K562 (cell line): ENCODE measurements around the gene DET1. TPM values are rescaled to one million over a fixed set of nuclear protein-coding genes. Genes with fewer than 3 reads are reported as not detected.

Experiments
- ATAC-seq: fragments of 200-7000 bp; cut with Tn5 transposase; 3 replicates; pipeline ENCODE4 v1.9.1; 2020; ENCODE audit warnings: moderate library complexity
- BruUV-seq: library from RNA; stranded (reverse); fragments of 400-500 nt; replicated peaks from 2 replicates; lab custom pipeline; 2021; lab: Mats Ljungman, UMichigan
- CTCF ChIA-PET: fragments of 300-600 bp; formaldehyde crosslinking; extraction: SDS; loops from one replicate; lab custom pipeline; 2021; ENCODE audit warnings: low intra/inter-chr PET ratio; lab: Yijun Ruan, JAX
- POLR2A ChIA-PET: fragments of 300-600, 350-650 bp; sonication (Branson Sonifier 250); formaldehyde crosslinking; extraction: SDS; loops from one replicate; lab custom pipeline; 2021; ENCODE audit warnings: antibody characterized with exemption, inconsistent platforms; lab: Yijun Ruan, JAX
- DNase-seq, 4 experiments: peaks; one replicate each; pipeline versions ENCODE4 v3.0.0 to v3.0.0-alpha.2; 2011 to 2018; ENCODE audit warnings: low spot score in 3 of 4, mixed read lengths in 3 of 4; ENCODE audit errors: extremely low read depth in 1 of 4
- FAIRE-seq: peaks from 2 replicates; lab custom pipeline; 2011; peaks lifted over from hg19 to GRCh38; lab: Jason Lieb, UNC
- H2AFZ ChIP-seq: 2 replicates; pipeline ENCODE4 v1.6.0; 2011; ENCODE audit warnings: low read depth, low read length, control low read depth, inconsistent platforms
- H3K27ac ChIP-seq: fragments of 200-600 bp; 3 replicates; pipeline ENCODE4 v1.8.0; 2011; ENCODE audit warnings: low read depth, mild to moderate bottlenecking, control low read depth, inconsistent platforms, low read length, moderate library complexity, mixed read lengths; ENCODE audit errors: extremely low read depth
- H3K27me3 ChIP-seq, 2 experiments: fragments of 300-600 bp in 1 of 2; 2 replicates in 1 of 2; 3 replicates in 1 of 2; pipeline versions ENCODE4 v1.6.0 to v1.8.0; 2011; ENCODE audit warnings: inconsistent platforms in 2 of 2, low read length in 2 of 2, mild to moderate bottlenecking in 1 of 2, mixed read lengths in 1 of 2, moderate library complexity in 1 of 2; ENCODE audit not compliant: control insufficient read depth in 2 of 2, insufficient read depth in 2 of 2
- H3K36me3 ChIP-seq: fragments of 300-600 bp; 3 replicates; pipeline ENCODE4 v1.8.0; 2011; ENCODE audit warnings: mild to moderate bottlenecking, low read length, inconsistent platforms; ENCODE audit not compliant: control insufficient read depth, insufficient read depth
- H3K4me1 ChIP-seq, 2 experiments: fragments of 200-600 bp in 1 of 2; replicated peaks in 1 of 2; 2 replicates in 1 of 2; 3 replicates in 1 of 2; pipeline versions ENCODE4 v1.5.1 to v1.8.0; 2011; ENCODE audit warnings: inconsistent platforms in 2 of 2, low read length in 2 of 2, mild to moderate bottlenecking in 1 of 2, mixed read lengths in 1 of 2, moderate library complexity in 1 of 2; ENCODE audit not compliant: control insufficient read depth in 2 of 2, insufficient read depth in 2 of 2
- H3K4me2 ChIP-seq: 2 replicates; pipeline ENCODE4 v1.6.1; 2011; ENCODE audit warnings: low read length, control low read depth, inconsistent platforms, mixed read lengths; ENCODE audit not compliant: insufficient read depth
- H3K4me3 ChIP-seq: fragments of 200-600 bp; sonication (generic), shearing (Covaris generic); 2 replicates; pipeline ENCODE4 v1.5.1; 2016; ENCODE audit warnings: control low read depth, inconsistent platforms
- H3K79me2 ChIP-seq: fragments of 200-600 bp; 3 replicates; pipeline ENCODE4 v1.8.0; 2011; ENCODE audit warnings: low read length, inconsistent platforms; ENCODE audit not compliant: control insufficient read depth, insufficient read depth
- H3K9ac ChIP-seq, 2 experiments: 2 replicates each; pipeline versions ENCODE4 v1.6.0 to v1.6.1; 2011; ENCODE audit warnings: low read depth in 2 of 2, low read length in 2 of 2, control low read depth in 1 of 2, inconsistent platforms in 1 of 2, mild to moderate bottlenecking in 1 of 2, mixed read lengths in 1 of 2; ENCODE audit not compliant: insufficient read depth in 1 of 2
- H3K9me1 ChIP-seq: one replicate; pipeline ENCODE4 v1.6.0; 2011; ENCODE audit warnings: inconsistent platforms, mild to moderate bottlenecking, low read length, moderate library complexity; ENCODE audit not compliant: control insufficient read depth, insufficient read depth
- H3K9me3 ChIP-seq: replicated peaks from 2 replicates; pipeline ENCODE4 v1.5.1; 2011; ENCODE audit warnings: low read depth, low read length, inconsistent platforms; ENCODE audit not compliant: control insufficient read depth, insufficient read depth
- H4K20me1 ChIP-seq: replicated peaks from 2 replicates; pipeline ENCODE4 v1.6.1; 2011; ENCODE audit warnings: low read length, inconsistent platforms, mixed read lengths; ENCODE audit not compliant: control insufficient read depth, insufficient read depth
- GATA2 ChIP-seq: sonication (generic); formaldehyde crosslinking; IDR thresholded peaks from 2 replicates; pipeline ENCODE4 v1.4.0; 2020; ENCODE audit warnings: mild to moderate bottlenecking, missing genetic modification reagents
- IRF1 ChIP-seq: sonication (generic); formaldehyde crosslinking; IDR thresholded peaks from 2 replicates; pipeline ENCODE4 v1.8.0; 2022; ENCODE audit warnings: missing genetic modification reagents, mild to moderate bottlenecking, borderline replicate concordance
- PKNOX1 ChIP-seq: fragments of 450-650 bp; IDR thresholded peaks from 2 replicates; pipeline ENCODE4 v1.6.1; 2016
- TRIM28 ChIP-seq: fragments of 450-650 bp; IDR thresholded peaks from 2 replicates; pipeline ENCODE4 v1.6.1; 2017
- ZBTB1 ChIP-seq: sonication (generic); formaldehyde crosslinking; IDR thresholded peaks from 2 replicates; pipeline ENCODE4 v1.8.1; 2023; ENCODE audit warnings: missing genetic modification reagents, low read depth, mild to moderate bottlenecking, borderline replicate concordance
- WGBS: fragments of 100-300 bp; shearing (Covaris generic); methylation state at CpG from one replicate; pipeline ENCODE4 v1.1.6; 2016; ENCODE audit warnings: low coverage, mixed read lengths; ENCODE audit not compliant: insufficient coverage; ENCODE audit errors: missing lambda C conversion rate; 5-methylcytosine and 5-hydroxymethylcytosine counted together
- in situ Hi-C: fragments of 300-500 bp; cut with MboI; formaldehyde crosslinking; loops from 4 replicates; pipeline ENCODE4 v1.15.0; 2018; ENCODE audit warnings: inconsistent platforms, mixed read lengths
- intact Hi-C: fragments of 100-400 bp; cut with micrococcal nuclease; formaldehyde crosslinking; loops from 2 replicates; pipeline ENCODE4 v1.14.2; 2022
- polyA plus RNA-seq, 8 experiments: library from polyadenylated mRNA; depleted of rRNA in 4 of 8; stranded (reverse) in 5 of 8; unstranded in 3 of 8; fragments of >200 nt; fragmentation: Nextera tagmentation in 2 of 8; fragmentation: Illumina TruSeq in 1 of 8; extraction: Ambion mirVana in 2 of 8; extraction: Trizol in 1 of 8; gene quantifications; 2 replicates each; pipeline versions ENCODE4 v1.2.1 to v1.2.3, GENCODE V29; 2011 to 2014; ENCODE audit warnings: inconsistent platforms in 1 of 8, missing spikeins in 1 of 8
- total RNA-seq, 7 experiments: library from RNA; depleted of rRNA in 6 of 7; stranded (reverse); fragments of >200 nt in 6 of 7; fragmentation: Illumina TruSeq in 2 of 7; extraction: Trizol in 2 of 7; gene quantifications; 2 replicates each; pipeline versions ENCODE4 v1.2.1 to v1.2.3, GENCODE V29; 2011 to 2021; ENCODE audit warnings: low replicate concordance in 1 of 7

The DET1 gene
- total and polyA plus RNA-seq, 9 of the 15 experiments (the other 6 are each of a cell fraction or from before 2014, with no cell fraction given): 4.2 to 8.1 (median 6.0) TPM

GRCh38 chr15:88509964-88510363, 36.5 kb downstream of the DET1 start:
- H3K9me3 ChIP-seq: no peaks in the 10 kb centered on the region
- H3K4me2 ChIP-seq: no peak overlapping the region
- H3K4me3 ChIP-seq: no peak overlapping the region
- no peak overlapping the region for H3K9ac ChIP-seq
- H3K27me3 ChIP-seq: no peaks in the 10 kb centered on the region
- in situ Hi-C loops: no loop called here
- POLR2A ChIA-PET: interaction anchor here (1.0 kb wide), 1 partner anchor 13 kb away, joined by 4 read pairs; no protein-coding TSS in a partner anchor
- no peak overlapping the region for H3K27ac ChIP-seq
- H2AFZ ChIP-seq: no peak overlapping the region
- H3K9me1 ChIP-seq: no peaks in the 10 kb centered on the region
- CTCF ChIA-PET: no interaction called here
- no TSS peak for BruUV-seq
- TF ChIP-seq GATA2 (CRISPR knock-in tag) (no peak), TRIM28 (no peak), ZBTB1 (CRISPR knock-in tag) (no peak)
- H3K79me2 ChIP-seq: no peaks in the 10 kb centered on the region
- no peak for ATAC-seq
- H4K20me1 ChIP-seq: no peaks in the 10 kb centered on the region
- DNase-seq: no peak
- no peaks in the 10 kb centered on the region for H3K4me1 ChIP-seq
- H3K36me3 ChIP-seq: peaks cover 13% of the 10 kb centered on the region; the same call in 2 of the 3 replicates
- intact Hi-C loops: no loop called here
- FAIRE-seq: no peak

GRCh38 chr15:88509321-88509720, 37.2 kb downstream of the DET1 start:
- ATAC-seq (no peak), FAIRE-seq (no peak), DNase-seq (no peak)
- H3K9me1 ChIP-seq: no peaks in the 10 kb centered on the region
- peaks cover 13% of the 10 kb centered on the region; the same call in 2 of the 3 replicates for H3K36me3 ChIP-seq
- BruUV-seq: no TSS peak
- ChIA-PET POLR2A (interaction anchor here (1.0 kb wide), 1 partner anchor 13 kb away, joined by 4 read pairs; no protein-coding TSS in a partner anchor), CTCF (no interaction called here)
- H3K9me3 ChIP-seq: no peaks in the 10 kb centered on the region
- TF ChIP-seq PKNOX1 (no peak), IRF1 (CRISPR knock-in tag) (no peak)
- no peaks in the 10 kb centered on the region for H3K79me2 ChIP-seq
- no peak overlapping the region for H3K9ac ChIP-seq
- no peaks in the 10 kb centered on the region for H4K20me1 ChIP-seq
- H3K27me3 ChIP-seq: no peaks in the 10 kb centered on the region
- intact Hi-C loops: no loop called here
- in situ Hi-C loops: no loop called here
- no peak overlapping the region for H3K27ac ChIP-seq
- no peaks in the 10 kb centered on the region for H3K4me1 ChIP-seq
- no peak overlapping the region for H3K4me3 ChIP-seq
- H2AFZ ChIP-seq: no peak overlapping the region
- 47% methylated on average over 4 of the region's 4 CpGs for WGBS
- H3K4me2 ChIP-seq: no peak overlapping the region
